HG02588 (cell line): ENCODE results near the gene DHRS13.
"Not testable (repeated sequence)": the region's sequence is repeated elsewhere in the genome, so short reads cannot be mapped to it uniquely, and the experiment has no call there.

Source experiments
- ATAC-seq: cut with Tn5 transposase; IDR thresholded peaks from one replicate; pipeline ENCODE4 v1.9.1; 2021; ENCODE audit warnings: mild to moderate bottlenecking, moderate library complexity; ENCODE audit not compliant: unreplicated experiment

DHRS13 gene

GRCh38 chr17:28864991-28865849, 37.7 kb downstream of the DHRS13 start:
- no peak for ATAC-seq

GRCh38 chr17:28863953-28864352, 38.9 kb downstream of the DHRS13 start:
- no peak for ATAC-seq

DNA sequence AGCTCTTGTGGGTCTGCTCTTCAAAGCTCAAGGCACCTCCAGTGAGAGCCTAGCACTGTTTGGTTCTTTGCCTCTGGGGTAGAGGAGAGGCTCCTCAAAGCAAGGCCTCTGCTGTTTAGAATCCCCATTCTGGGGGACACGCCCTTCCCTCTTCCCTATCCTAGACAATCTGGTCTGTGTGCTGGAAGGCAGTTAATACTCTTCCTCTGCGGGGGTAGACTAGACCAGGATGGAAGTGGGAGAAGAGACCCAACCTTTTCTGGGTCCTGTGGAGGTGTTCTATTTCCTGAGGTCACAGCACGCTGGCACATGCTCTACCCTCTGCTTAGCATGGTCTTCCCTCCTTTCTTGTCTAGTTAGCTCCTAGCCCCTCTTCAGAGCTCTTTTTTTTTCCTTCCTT, 40.3 kb downstream of the DHRS13 start:
- no peak for ATAC-seq

GRCh38 chr17:28861393-28862203, 41.3 kb downstream of the DHRS13 start:
- ATAC-seq: no peak

- no peak for ATAC-seq
These were observed 42.5 kb downstream of the DHRS13 start for GRCh38 chr17:28860363-28860808.

- no peak for ATAC-seq
These were observed 44.0 kb downstream of the DHRS13 start for GRCh38 chr17:28858801-28859355.

DNA sequence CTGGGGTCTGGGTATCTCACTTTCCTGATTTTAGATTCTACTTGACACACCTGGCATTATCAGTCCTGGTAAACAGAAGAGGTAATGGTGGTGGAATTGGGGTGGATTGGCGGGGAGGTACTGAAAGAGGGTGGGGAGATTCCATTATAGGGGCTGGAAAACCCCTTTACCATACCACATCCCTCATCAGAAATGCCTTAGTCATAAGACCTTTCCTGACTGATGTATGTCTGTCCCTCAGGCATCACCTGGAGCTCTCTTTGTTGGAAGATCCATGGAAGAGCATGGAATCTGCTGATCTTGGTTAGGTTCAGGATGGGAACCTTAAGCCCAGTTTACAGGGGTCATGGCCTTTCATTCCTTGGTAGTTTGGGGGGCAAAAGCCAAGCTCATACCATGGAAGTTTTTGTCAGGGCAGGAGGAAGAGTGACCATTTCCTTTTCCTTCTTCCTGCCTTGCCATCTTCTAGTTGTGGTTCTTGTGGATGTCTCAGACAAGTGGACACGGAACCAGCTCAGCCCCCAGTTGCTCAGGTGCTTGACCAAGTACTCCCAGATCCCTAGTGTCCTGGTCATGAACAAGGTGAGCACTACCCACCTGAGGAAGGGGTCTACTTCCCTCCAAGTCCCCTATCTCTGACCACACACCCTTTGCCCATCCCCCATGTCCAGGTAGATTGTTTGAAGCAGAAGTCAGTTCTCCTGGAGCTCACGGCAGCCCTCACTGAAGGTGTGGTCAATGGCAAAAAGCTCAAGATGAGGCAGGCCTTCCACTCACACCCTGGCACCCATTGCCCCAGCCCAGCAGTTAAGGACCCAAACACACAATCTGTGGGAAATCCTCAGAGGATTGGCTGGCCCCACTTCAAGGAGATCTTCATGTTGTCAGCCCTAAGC, 44.7 kb downstream of the DHRS13 start:
- no peak for ATAC-seq

DNA sequence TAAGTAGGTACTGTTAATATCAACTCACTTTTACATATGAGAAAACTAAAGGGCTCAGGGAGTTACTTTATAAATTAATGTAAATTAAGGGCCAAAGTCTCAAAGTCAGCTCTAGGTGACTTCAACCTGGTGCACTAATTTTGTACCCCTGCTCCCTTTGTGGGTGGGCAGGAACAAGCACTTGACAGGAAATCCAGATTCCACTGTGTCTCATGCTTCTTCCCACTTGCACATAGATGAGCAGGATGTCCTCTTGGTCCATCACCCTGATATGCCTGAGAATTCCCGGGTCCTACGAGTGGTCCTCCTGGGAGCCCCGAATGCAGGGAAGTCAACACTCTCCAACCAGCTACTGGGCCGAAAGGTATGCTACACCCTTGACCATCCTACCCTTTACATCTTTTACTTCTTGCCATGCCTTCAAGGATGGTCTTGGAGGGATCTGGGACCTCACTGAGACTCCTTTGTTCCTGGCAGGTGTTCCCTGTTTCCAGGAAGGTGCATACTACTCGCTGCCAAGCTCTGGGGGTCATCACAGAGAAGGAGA, 46.8 kb downstream of the DHRS13 start:
- ATAC-seq: no peak

- ATAC-seq: no peak
These were observed 47.6 kb downstream of the DHRS13 start for GRCh38 chr17:28855336-28855679.

GRCh38 chr17:28854457-28855335, 48.2 kb downstream of the DHRS13 start, which contains the start of gene ERAL1:
ERAL1 (plus strand) TSS chr17:28855016; CDS start chr17:28855035, 19 bp downstream.
- ATAC-seq: peak; percentile 86

DNA sequence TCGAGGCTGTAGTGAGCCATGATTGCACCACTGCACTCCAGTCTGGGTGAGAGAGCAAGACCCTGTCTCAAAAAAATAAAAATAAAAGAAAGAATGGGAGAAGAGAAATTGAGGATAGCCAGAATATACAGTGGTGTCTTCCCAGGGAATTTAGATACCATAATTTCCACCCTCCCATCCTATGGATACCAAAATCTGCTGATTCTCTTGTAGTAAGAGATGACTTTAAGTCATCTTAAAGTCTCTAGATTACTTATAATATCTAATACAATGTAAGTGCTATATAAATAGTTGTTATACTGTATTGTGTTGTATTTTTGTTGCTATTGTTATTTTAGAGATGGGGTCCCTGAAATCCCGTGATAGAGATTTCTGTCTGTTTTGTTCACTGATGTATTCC, 49.6 kb downstream of the DHRS13 start:
- ATAC-seq: no peak

- no peak for ATAC-seq
These were observed 53.6 kb downstream of the DHRS13 start for GRCh38 chr17:28849281-28849680.

- not testable (repeated sequence) for ATAC-seq
These were observed 54.2 kb downstream of the DHRS13 start for GRCh38 chr17:28848667-28849066.
